ENCODE measurements around the gene PWWP2B. TPM values are rescaled to one million over a fixed set of nuclear protein-coding genes. Genes with fewer than 3 reads are reported as not detected.

PWWP2B gene
- polyA plus RNA-seq, 2 of the 4 experiments (the other 2 are of a cell fraction) = 2.8 to 7.3 TPM

DNA sequence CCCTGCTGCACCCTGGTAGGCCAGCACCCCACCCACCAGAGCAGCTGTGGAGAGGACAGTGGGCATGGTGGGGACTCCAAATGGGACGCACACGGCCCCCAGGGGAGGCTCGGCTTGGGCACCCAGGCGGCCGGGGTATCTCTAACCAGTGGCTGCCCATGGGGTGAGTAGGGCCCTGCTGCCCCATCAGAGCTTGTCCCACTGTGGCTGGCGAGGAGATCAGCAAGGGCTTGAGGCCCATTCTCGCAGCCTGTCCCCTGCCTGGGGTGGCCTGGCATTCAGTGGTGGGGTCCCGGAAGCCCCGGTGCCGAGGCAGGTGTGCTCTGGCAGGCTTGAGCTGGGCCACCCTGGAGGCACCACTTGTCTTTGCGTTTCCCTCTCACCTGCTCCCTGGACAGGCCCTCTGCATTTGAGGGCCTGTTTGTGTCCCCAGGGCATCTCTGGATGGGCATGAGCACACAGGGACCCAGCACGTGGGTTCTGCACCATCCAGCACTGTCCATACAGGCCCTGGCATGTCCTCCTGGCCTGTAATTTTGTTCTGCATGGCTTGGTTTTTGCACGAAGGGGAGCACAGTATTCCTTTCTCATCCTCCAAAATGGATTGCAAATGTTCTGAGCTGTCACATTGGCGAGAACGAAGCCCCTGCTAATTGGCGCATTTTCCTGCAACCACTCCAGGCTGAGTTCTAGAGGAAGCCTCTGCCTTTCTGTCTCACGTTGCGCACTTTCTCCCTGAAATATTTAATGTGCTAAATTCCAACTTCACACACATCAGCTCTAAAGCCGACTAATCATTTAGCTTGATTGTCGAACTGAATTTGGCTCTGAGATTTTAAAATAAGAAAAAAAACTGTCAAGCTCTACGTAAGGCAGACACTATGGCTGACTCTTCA, 27.2 kb downstream of the PWWP2B start:
- POLR2A ChIA-PET = no interaction called here
- Histone ChIP-seq H3K4me3 (no peak overlapping the region), H3K4me1 (peaks cover 31% of the 10 kb centered on the region), H3K9me3 (no peaks in the 10 kb centered on the region), H3K4me2 (no peak overlapping the region), H3K27ac (peak overlapping the region in 1 of 2 experiments; percentile 33; a peak in 2 of 6 replicates)
- CTCF ChIA-PET = interaction anchor here (1.1 to 1.8 kb wide), 5 partner anchors 9 to 230 kb away, joined by 3 to 4 read pairs (median 3); no protein-coding TSS in a partner anchor
- no peak for TF ChIP-seq JUN (IDR thresholded peaks at IDR 0.05)
- TF ChIP-seq HDAC2 (IDR thresholded peaks at IDR 0.05) = no peak
- no peak for TF ChIP-seq RFX5 (IDR thresholded peaks at IDR 0.05)
- WGBS (ENCODE audit: missing lambda C conversion rate) = 85% methylated on average over 12 of the region's 21 CpGs
- FAIRE-seq (no peak), ATAC-seq (no peak), DNase-seq (ENCODE audit: low read depth in 1 of 2, low spot score in 1 of 2) (no peak)

DNA sequence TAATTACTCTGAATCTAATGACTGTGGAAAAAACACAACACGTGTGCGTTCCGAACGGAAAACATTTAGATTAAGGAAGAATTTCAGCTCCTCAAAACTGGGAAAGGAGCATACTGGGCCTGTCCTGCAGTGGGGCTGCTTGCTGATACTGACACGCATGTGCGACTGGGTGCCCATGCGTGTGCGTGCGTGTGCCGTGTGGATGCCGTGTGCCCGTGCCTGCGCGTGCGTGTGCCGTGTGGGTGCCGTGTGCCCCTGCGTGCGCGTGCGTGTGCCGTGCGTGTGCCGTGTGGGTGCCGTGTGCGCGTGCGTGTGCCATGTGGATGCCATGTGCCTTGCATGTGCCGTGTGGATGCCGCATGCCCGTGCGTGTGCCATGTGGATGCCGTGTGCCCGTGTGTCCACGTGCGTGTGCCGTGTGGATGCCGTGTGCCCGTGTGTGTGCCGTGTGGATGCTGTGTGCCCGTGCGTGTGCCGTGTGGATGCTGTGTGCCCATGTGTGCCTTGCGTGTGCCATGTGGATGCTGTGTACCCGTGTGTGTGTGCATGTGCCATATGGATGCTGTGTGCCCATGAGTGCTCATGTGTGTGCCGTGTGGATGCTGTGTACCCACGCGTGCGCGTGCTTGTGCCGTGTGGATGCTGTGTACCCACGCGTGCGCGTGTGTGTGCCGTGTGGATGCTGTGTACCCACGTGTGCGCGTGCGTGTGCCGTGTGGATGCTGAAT, 28.2 kb downstream of the PWWP2B start:
- no peak for FAIRE-seq
- CTCF ChIA-PET = interaction anchor here (1.2 to 1.8 kb wide), 2 partner anchors 9 to 36 kb away, joined by 3 read pairs; no protein-coding TSS in a partner anchor

DNA sequence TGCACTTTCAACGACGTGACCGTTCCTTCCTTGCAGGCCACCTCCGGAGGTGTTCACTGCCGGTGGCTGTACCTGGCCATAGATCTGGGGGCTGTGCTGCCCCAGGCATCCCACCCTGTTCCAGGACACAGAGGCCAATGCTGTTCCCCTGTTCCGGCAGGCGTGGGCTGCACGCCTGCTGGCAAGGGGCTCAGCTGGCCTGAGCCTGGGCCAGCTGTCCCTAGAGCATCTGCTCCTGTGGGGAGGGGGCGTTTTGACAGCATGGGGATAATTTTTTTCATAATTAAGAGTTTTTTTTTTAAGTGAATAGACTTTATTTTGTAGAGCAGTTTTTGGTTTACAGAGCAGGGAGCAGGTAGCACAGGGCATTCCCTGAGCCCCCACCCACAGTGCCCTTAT, 28.8 kb downstream of the PWWP2B start:
- H3K4me2 ChIP-seq = no peak overlapping the region
- DNase-seq (ENCODE audit: low read depth in 1 of 2, low spot score in 1 of 2) = no peak
- no peak overlapping the region for H3K4me3 ChIP-seq
- H3K27ac ChIP-seq = no peak overlapping the region
- ChIA-PET POLR2A (no interaction called here), CTCF (interaction anchor here (1.3 to 2.1 kb wide), 2 partner anchors 20 to 38 kb away, joined by 3 to 7 read pairs; no protein-coding TSS in a partner anchor)
- H3K9me3 ChIP-seq = no peaks in the 10 kb centered on the region
- ATAC-seq = no peak
- H3K4me1 ChIP-seq = peaks cover 19% of the 10 kb centered on the region
- TF ChIP-seq, protein P1, sequence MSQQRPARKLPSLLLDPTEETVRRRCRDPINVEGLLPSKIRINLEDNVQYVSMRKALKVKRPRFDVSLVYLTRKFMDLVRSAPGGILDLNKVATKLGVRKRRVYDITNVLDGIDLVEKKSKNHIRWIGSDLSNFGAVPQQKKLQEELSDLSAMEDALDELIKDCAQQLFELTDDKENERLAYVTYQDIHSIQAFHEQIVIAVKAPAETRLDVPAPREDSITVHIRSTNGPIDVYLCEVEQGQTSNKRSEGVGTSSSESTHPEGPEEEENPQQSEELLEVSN (IDR thresholded peaks at IDR 0.05; ENCODE audit: borderline replicate concordance, low read depth) = no peak
- TF ChIP-seq ZSCAN20 (CRISPR knock-in tag; IDR thresholded peaks at IDR 0.05) (no peak), ZC3H11A (IDR thresholded peaks at IDR 0.05) (no peak), POLR2AphosphoS2 (conservative IDR thresholded peaks at IDR 0.05; ENCODE audit: low read length) (no peak), GATA3 (IDR thresholded peaks at IDR 0.05; ENCODE audit: borderline replicate concordance) (no peak), ZNF302 (CRISPR knock-in tag; IDR thresholded peaks at IDR 0.05) (no peak), HOXB13 (CRISPR knock-in tag; IDR thresholded peaks at IDR 0.05; ENCODE audit: low read depth) (no peak)
- 90% methylated on average over 7 of the region's 9 CpGs for WGBS (ENCODE audit: missing lambda C conversion rate)
- FAIRE-seq = no peak

More for the DNA sequence above, 28.2 kb downstream of the PWWP2B start:
- TF ChIP-seq RAD21 (conservative IDR thresholded peaks at IDR 0.05 in 1 of 2, IDR thresholded peaks at IDR 0.05 in 1 of 2) = no peak
- TF ChIP-seq POLR2A (IDR thresholded peaks at IDR 0.05; ENCODE audit: low read length) = peak; percentile 33; the same call in 1 of the 2 replicates
- no peak overlapping the region for H3K4me2 ChIP-seq
- no peak overlapping the region for H3K4me3 ChIP-seq
- no peak overlapping the region for H3K27ac ChIP-seq
- H3K9me3 ChIP-seq = no peaks in the 10 kb centered on the region
- 96% methylated on average over 56 of the region's 61 CpGs for WGBS (ENCODE audit: missing lambda C conversion rate)
- peaks cover 25% of the 10 kb centered on the region for H3K4me1 ChIP-seq
- DNase-seq (ENCODE audit: low read depth in 1 of 2, low spot score in 1 of 2) (no peak), ATAC-seq (no peak)
- POLR2A ChIA-PET = no interaction called here

DNA sequence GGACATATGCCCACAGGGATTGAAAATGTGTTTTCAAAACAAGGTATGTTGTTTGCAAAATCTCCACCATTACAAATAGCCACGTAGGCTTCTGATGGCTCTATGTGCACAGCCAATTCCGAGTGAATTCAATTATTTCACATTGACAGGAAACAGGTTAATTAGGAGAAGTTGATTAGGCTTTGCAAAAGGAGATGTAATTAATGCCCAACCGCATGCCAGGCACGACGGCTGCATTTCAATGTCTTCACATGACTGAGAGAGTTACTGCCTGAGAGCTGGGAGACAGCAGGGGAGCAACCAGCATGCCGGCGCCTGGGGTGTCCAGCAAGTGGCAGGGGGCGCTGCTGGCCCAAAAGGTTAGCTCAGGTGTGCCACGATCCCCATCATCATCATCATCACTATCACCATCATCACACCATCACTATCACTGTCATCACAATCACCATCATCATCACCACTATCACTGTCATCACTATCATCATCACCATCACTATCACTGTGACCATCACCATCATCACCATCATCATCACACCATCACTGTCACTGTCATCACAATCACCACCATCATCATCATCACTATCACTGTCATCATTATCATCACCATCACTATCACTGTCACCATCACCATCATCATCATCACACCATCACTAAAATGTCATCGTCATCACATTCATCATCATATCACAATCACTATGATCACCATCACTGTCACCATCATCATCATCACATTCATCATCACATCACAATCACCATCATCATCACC, 30.2 kb downstream of the PWWP2B start:
- Histone ChIP-seq H3K4me2 (no peak overlapping the region), H3K4me3 (no peak overlapping the region), H3K4me1 (peaks cover 5% of the 10 kb centered on the region), H3K27ac (no peak overlapping the region), H3K9me3 (no peaks in the 10 kb centered on the region)
- CTCF ChIA-PET = interaction anchor here (1.0 to 2.1 kb wide), 4 partner anchors 14 to 40 kb away, joined by 3 to 7 read pairs (median 4); no protein-coding TSS in a partner anchor
- WGBS (ENCODE audit: missing lambda C conversion rate) = 81% methylated on average over 10 of the region's 10 CpGs
- no peak for DNase-seq (ENCODE audit: low read depth in 1 of 2, low spot score in 1 of 2)
- no peak for FAIRE-seq
- POLR2A ChIA-PET = no interaction called here
- no peak for ATAC-seq
- TF ChIP-seq RAD21 (conservative IDR thresholded peaks at IDR 0.05 in 1 of 2, IDR thresholded peaks at IDR 0.05 in 1 of 2) (no peak), FOXS1 (CRISPR knock-in tag; IDR thresholded peaks at IDR 0.05) (no peak), ESRRA (IDR thresholded peaks at IDR 0.05; ENCODE audit: borderline replicate concordance, low read length) (no peak), CHD2 (IDR thresholded peaks at IDR 0.05; ENCODE audit: low read length, partially characterized antibody) (no peak), MAZ (IDR thresholded peaks at IDR 0.05; ENCODE audit: borderline replicate concordance, low read depth, low read length) (no peak), CHD4 (IDR thresholded peaks at IDR 0.05; ENCODE audit: borderline replicate concordance) (no peak), MAFK (IDR thresholded peaks at IDR 0.05; ENCODE audit: partially characterized antibody) (no peak)
- TF ChIP-seq, protein P2, sequence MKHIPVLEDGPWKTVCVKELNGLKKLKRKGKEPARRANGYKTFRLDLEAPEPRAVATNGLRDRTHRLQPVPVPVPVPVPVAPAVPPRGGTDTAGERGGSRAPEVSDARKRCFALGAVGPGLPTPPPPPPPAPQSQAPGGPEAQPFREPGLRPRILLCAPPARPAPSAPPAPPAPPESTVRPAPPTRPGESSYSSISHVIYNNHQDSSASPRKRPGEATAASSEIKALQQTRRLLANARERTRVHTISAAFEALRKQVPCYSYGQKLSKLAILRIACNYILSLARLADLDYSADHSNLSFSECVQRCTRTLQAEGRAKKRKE (CRISPR knock-in tag; IDR thresholded peaks at IDR 0.05; ENCODE audit: low read depth) = no peak
- TF ChIP-seq, protein P3, sequence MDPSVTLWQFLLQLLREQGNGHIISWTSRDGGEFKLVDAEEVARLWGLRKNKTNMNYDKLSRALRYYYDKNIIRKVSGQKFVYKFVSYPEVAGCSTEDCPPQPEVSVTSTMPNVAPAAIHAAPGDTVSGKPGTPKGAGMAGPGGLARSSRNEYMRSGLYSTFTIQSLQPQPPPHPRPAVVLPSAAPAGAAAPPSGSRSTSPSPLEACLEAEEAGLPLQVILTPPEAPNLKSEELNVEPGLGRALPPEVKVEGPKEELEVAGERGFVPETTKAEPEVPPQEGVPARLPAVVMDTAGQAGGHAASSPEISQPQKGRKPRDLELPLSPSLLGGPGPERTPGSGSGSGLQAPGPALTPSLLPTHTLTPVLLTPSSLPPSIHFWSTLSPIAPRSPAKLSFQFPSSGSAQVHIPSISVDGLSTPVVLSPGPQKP (IDR thresholded peaks at IDR 0.05; ENCODE audit: low read depth, low read length) = no peak
- TF ChIP-seq, protein P4, sequence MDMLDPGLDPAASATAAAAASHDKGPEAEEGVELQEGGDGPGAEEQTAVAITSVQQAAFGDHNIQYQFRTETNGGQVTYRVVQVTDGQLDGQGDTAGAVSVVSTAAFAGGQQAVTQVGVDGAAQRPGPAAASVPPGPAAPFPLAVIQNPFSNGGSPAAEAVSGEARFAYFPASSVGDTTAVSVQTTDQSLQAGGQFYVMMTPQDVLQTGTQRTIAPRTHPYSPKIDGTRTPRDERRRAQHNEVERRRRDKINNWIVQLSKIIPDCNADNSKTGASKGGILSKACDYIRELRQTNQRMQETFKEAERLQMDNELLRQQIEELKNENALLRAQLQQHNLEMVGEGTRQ (IDR thresholded peaks at IDR 0.05) = no peak
- TF ChIP-seq, protein P5, sequence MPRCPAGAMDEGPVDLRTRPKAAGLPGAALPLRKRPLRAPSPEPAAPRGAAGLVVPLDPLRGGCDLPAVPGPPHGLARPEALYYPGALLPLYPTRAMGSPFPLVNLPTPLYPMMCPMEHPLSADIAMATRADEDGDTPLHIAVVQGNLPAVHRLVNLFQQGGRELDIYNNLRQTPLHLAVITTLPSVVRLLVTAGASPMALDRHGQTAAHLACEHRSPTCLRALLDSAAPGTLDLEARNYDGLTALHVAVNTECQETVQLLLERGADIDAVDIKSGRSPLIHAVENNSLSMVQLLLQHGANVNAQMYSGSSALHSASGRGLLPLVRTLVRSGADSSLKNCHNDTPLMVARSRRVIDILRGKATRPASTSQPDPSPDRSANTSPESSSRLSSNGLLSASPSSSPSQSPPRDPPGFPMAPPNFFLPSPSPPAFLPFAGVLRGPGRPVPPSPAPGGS (IDR thresholded peaks at IDR 0.05) = no peak
